ENCODE data around the gene CNTN1. TPM values are rescaled to one million over a fixed set of nuclear protein-coding genes. Genes with fewer than 3 reads are reported as not detected.

CNTN1 gene
- total and polyA plus RNA-seq, 12 donors: 0.07 to 0.90 (median 0.21) TPM; not detected in 1

GRCh38 chr12:40819436-40820108 is 127.3 kb downstream of the CNTN1 start:
- no peak for TF ChIP-seq CTCF (IDR thresholded peaks at IDR 0.05)
- H3K27me3 ChIP-seq: no peaks in the 10 kb centered on the region
- ATAC-seq: no peak
- H3K27ac ChIP-seq: no peak overlapping the region
- intact Hi-C loops (cut with DNase I): no loop called here
- WGBS, 2 donors: 39 to 43% methylated on average over 12 of the region's 12 CpGs
- no peaks in the 10 kb centered on the region for H3K36me3 ChIP-seq
- peaks cover 0 to 28% (median 0%) of the 10 kb centered on the region in 11 donors for H3K9me3 ChIP-seq
- H3K4me1 ChIP-seq: no peaks in the 10 kb centered on the region
- no peak for DNase-seq
- H3K4me3 ChIP-seq: no peak overlapping the region

- Histone ChIP-seq H3K27me3 (no peaks in the 10 kb centered on the region), H3K27ac (no peak overlapping the region), H3K36me3 (no peaks in the 10 kb centered on the region), H3K4me3 (no peak overlapping the region), H3K9me3 (peaks cover 0 to 21% (median 0%) of the 10 kb centered on the region in 11 donors), H3K4me1 (no peaks in the 10 kb centered on the region)
- 32 to 38% methylated on average over 2 of the region's 2 CpGs for WGBS, 2 donors
- intact Hi-C loops (cut with DNase I): no loop called here
- ATAC-seq (no peak), DNase-seq (no peak)
- TF ChIP-seq CTCF (IDR thresholded peaks at IDR 0.05): no peak
These were observed 128.7 kb downstream of the CNTN1 start for GRCh38 chr12:40820794-40821484.

GRCh38 chr12:40825156-40825555 is 132.9 kb downstream of the CNTN1 start:
- ATAC-seq (no peak), DNase-seq (no peak)
- no peaks in the 10 kb centered on the region for H3K36me3 ChIP-seq
- no peak overlapping the region for H3K27ac ChIP-seq
- no peak overlapping the region for H3K4me3 ChIP-seq
- H3K27me3 ChIP-seq: peaks cover 0 to 8% (median 0%) of the 10 kb centered on the region in 7 donors
- TF ChIP-seq CTCF (IDR thresholded peaks at IDR 0.05): no peak
- intact Hi-C loops (cut with DNase I): no loop called here
- no peaks in the 10 kb centered on the region for H3K4me1 ChIP-seq
- no peaks in the 10 kb centered on the region for H3K9me3 ChIP-seq

- Histone ChIP-seq H3K4me3 (no peak overlapping the region), H3K27me3 (peaks cover 0 to 8% (median 0%) of the 10 kb centered on the region in 7 donors), H3K36me3 (no peaks in the 10 kb centered on the region), H3K27ac (no peak overlapping the region), H3K4me1 (no peaks in the 10 kb centered on the region), H3K9me3 (no peaks in the 10 kb centered on the region)
- DNase-seq (no peak), ATAC-seq (no peak)
- TF ChIP-seq CTCF (IDR thresholded peaks at IDR 0.05): no peak
- intact Hi-C loops (cut with DNase I): no loop called here
- WGBS, 2 donors: 34 to 35% methylated on average over 17 of the region's 17 CpGs
These were observed 135.7 kb downstream of the CNTN1 start for GRCh38 chr12:40827683-40828592.

Measured in heart right ventricle (tissue), 16 donors.